ENCODE results near the gene ARID5B.

ARID5B gene

GRCh38 chr10:62008196-62008595 is 106.7 kb downstream of the ARID5B start:
- Histone ChIP-seq H3K4me2 (ENCODE audit: insufficient read depth, low read length) (no peak overlapping the region), H3K4me1 (ENCODE audit: insufficient read depth, low read length) (no peaks in the 10 kb centered on the region), H3K27ac (ENCODE audit: low read length) (no peak overlapping the region), H3K4me3 (ENCODE audit: low read depth in 1 of 2, low read length in 2 of 2) (no peak overlapping the region), H2AFZ (ENCODE audit: low read depth, low read length) (no peak overlapping the region), H4K20me1 (ENCODE audit: insufficient read depth, low read length) (no peaks in the 10 kb centered on the region), H3K9ac (ENCODE audit: low read depth, low read length) (no peak overlapping the region), H3K27me3 (ENCODE audit: insufficient read depth, low read length, poor library complexity) (no peaks in the 10 kb centered on the region), H3K79me2 (ENCODE audit: insufficient read depth, low read length) (no peaks in the 10 kb centered on the region), H3K9me3 (ENCODE audit: insufficient read depth, low read length, severe bottlenecking) (no peaks in the 10 kb centered on the region), H3K36me3 (ENCODE audit: insufficient read depth, low read length) (no peaks in the 10 kb centered on the region)
- DNase-seq, result no peak
- ATAC-seq (ENCODE audit: insufficient read depth, low read depth), result no peak
- TF ChIP-seq EZH2 (IDR thresholded peaks at IDR 0.05; ENCODE audit: borderline replicate concordance, low read depth, low read length, severe bottlenecking), result no peak
- TF ChIP-seq, protein P1, sequence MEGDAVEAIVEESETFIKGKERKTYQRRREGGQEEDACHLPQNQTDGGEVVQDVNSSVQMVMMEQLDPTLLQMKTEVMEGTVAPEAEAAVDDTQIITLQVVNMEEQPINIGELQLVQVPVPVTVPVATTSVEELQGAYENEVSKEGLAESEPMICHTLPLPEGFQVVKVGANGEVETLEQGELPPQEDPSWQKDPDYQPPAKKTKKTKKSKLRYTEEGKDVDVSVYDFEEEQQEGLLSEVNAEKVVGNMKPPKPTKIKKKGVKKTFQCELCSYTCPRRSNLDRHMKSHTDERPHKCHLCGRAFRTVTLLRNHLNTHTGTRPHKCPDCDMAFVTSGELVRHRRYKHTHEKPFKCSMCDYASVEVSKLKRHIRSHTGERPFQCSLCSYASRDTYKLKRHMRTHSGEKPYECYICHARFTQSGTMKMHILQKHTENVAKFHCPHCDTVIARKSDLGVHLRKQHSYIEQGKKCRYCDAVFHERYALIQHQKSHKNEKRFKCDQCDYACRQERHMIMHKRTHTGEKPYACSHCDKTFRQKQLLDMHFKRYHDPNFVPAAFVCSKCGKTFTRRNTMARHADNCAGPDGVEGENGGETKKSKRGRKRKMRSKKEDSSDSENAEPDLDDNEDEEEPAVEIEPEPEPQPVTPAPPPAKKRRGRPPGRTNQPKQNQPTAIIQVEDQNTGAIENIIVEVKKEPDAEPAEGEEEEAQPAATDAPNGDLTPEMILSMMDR (IDR thresholded peaks at IDR 0.05; ENCODE audit: borderline replicate concordance, extremely low read depth, low read length, poor library complexity, severe bottlenecking), result no peak

- no peaks in the 10 kb centered on the region for H3K9me3 ChIP-seq (ENCODE audit: insufficient read depth, low read length, severe bottlenecking)
- ATAC-seq (ENCODE audit: insufficient read depth, low read depth) (no peak), DNase-seq (no peak)
- no peak overlapping the region for H3K9ac ChIP-seq (ENCODE audit: low read depth, low read length)
- TF ChIP-seq, protein P1 (IDR thresholded peaks at IDR 0.05; ENCODE audit: borderline replicate concordance, extremely low read depth, low read length, poor library complexity, severe bottlenecking), result no peak
- TF ChIP-seq EZH2 (IDR thresholded peaks at IDR 0.05; ENCODE audit: borderline replicate concordance, low read depth, low read length, severe bottlenecking), result no peak
- H3K36me3 ChIP-seq (ENCODE audit: insufficient read depth, low read length), result no peaks in the 10 kb centered on the region
- H2AFZ ChIP-seq (ENCODE audit: low read depth, low read length), result no peak overlapping the region
- no peaks in the 10 kb centered on the region for H3K27me3 ChIP-seq (ENCODE audit: insufficient read depth, low read length, poor library complexity)
- no peaks in the 10 kb centered on the region for H3K79me2 ChIP-seq (ENCODE audit: insufficient read depth, low read length)
- H3K4me1 ChIP-seq (ENCODE audit: insufficient read depth, low read length), result no peaks in the 10 kb centered on the region
- no peak overlapping the region for H3K4me2 ChIP-seq (ENCODE audit: insufficient read depth, low read length)
- H4K20me1 ChIP-seq (ENCODE audit: insufficient read depth, low read length), result no peaks in the 10 kb centered on the region
- no peak overlapping the region for H3K4me3 ChIP-seq (ENCODE audit: low read depth in 1 of 2, low read length in 2 of 2)
- H3K27ac ChIP-seq (ENCODE audit: low read length), result no peak overlapping the region
Observed at GRCh38 chr10:62008946-62009345, 107.4 kb downstream of the ARID5B start.

- no peak for ATAC-seq (ENCODE audit: insufficient read depth, low read depth)
Observed at GRCh38 chr10:62010366-62010765, 108.9 kb downstream of the ARID5B start.

More at GRCh38 chr10:62010366-62010765, 108.9 kb downstream of the ARID5B start:
- no peak for TF ChIP-seq EZH2 (IDR thresholded peaks at IDR 0.05; ENCODE audit: borderline replicate concordance, low read depth, low read length, severe bottlenecking)
- TF ChIP-seq, protein P1 (IDR thresholded peaks at IDR 0.05; ENCODE audit: borderline replicate concordance, extremely low read depth, low read length, poor library complexity, severe bottlenecking), result no peak
- Histone ChIP-seq H3K4me2 (ENCODE audit: insufficient read depth, low read length) (no peak overlapping the region), H3K79me2 (ENCODE audit: insufficient read depth, low read length) (no peaks in the 10 kb centered on the region), H2AFZ (ENCODE audit: low read depth, low read length) (no peak overlapping the region), H3K4me3 (ENCODE audit: low read depth in 1 of 2, low read length in 2 of 2) (no peak overlapping the region), H3K27me3 (ENCODE audit: insufficient read depth, low read length, poor library complexity) (no peaks in the 10 kb centered on the region), H4K20me1 (ENCODE audit: insufficient read depth, low read length) (no peaks in the 10 kb centered on the region), H3K27ac (ENCODE audit: low read length) (no peak overlapping the region), H3K9me3 (ENCODE audit: insufficient read depth, low read length, severe bottlenecking) (no peaks in the 10 kb centered on the region), H3K4me1 (ENCODE audit: insufficient read depth, low read length) (no peaks in the 10 kb centered on the region), H3K36me3 (ENCODE audit: insufficient read depth, low read length) (no peaks in the 10 kb centered on the region), H3K9ac (ENCODE audit: low read depth, low read length) (no peak overlapping the region)
- DNase-seq, result no peak
